Stimulated activated naive CD4-positive, alpha-beta T cell treated with Interleukin-2 at 50 U/mL for 16 hours (primary cell): ENCODE results near the gene MRGPRX4.
"Not testable (repeated sequence)": the region's sequence is repeated elsewhere in the genome, so short reads cannot be mapped to it uniquely, and the experiment has no call there.

Experiments
- DNase-seq: peaks from one replicate; lab custom pipeline; 2025; lab: John Stamatoyannopoulos, UW

Gene MRGPRX4

DNA sequence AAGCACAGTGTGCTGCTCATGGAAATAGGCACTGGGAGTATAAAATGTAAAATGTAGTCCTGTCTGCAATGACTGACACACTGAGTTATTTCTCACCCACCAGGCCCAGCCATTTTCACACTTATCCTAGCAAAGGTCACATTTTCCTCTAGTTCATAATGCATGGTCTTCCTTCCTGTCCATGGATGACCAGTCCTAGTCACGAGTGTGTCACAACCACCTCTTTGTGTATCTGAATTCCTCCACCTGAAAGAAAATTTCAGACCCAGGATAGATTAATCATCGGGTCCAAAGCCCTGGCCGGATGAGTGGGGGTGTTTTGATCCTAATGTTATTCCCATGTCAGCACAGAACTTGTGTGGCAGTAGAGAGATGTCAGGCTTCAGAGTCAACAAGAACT is at the start of gene MRGPRX4:
Gene MRGPRX4 (plus strand): TSS at position 172 of the 400 bp plus-strand sequence. CDS start 420 bp downstream, outside the sequence.
- DNase-seq, result no peak

DNA sequence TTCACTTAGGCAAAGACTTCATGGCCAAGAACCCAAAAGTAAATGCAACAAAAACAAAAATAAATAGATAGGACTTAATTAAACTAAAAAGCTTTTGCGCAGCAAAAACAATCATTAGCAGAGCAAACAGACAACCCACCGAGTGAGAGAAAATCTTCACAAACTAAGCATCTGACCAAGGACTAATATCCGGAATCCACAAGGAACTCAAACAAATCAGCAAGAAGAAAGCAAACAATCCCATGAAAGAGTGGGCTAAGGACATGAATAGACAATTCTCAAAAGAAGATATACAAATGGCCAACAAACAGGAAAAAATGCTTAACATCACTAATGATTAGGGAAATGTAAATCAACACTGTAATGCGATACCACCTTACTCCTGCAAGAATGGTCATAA is 41.5 kb upstream of the MRGPRX4 start:
- not testable (repeated sequence) for DNase-seq

DNA sequence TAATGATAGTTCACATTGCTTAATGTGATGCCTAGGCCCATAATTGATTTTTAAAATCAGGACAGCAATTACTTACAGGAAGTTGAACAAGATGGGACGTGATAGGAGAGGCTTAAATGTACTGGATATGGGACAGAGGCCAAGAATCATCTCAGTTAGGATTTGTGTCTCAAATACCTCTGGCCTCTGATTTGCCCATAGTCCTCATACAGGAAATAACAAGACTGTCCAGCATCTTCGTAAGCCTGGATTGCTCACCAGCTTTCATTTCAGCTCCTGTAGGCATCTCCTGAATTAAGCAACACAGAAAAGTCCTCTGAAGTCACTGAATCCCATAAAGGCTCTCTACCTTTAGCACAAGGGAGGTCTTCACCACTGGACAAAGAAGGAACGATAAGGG is 40.3 kb upstream of the MRGPRX4 start, which contains the start of gene MRGPRX3:
Gene MRGPRX3 (plus strand): TSS at position 231 of the 400 bp plus-strand sequence. CDS start 4,632 bp downstream, outside the sequence.
- DNase-seq, result no peak

DNA sequence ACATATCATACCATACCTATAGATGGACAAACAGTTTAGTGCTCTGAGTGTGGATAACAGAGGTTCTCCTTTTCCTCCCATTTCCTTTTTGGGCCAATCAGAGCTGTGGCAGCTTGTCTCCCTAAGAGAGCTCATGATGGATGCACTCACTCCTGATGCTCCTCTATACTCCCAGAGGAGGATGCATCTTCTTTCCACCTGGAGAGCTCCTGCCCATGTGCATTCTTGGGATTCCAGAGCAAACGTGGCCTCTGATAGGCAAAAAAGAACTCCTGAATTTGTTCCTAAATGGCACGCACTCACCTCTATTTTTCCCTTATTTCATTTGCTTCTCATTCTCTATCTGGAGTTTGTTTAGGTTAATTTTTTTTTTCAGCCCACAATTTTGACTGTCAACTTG is 37.3 kb upstream of the MRGPRX4 start:
- DNase-seq, result no peak

DNA sequence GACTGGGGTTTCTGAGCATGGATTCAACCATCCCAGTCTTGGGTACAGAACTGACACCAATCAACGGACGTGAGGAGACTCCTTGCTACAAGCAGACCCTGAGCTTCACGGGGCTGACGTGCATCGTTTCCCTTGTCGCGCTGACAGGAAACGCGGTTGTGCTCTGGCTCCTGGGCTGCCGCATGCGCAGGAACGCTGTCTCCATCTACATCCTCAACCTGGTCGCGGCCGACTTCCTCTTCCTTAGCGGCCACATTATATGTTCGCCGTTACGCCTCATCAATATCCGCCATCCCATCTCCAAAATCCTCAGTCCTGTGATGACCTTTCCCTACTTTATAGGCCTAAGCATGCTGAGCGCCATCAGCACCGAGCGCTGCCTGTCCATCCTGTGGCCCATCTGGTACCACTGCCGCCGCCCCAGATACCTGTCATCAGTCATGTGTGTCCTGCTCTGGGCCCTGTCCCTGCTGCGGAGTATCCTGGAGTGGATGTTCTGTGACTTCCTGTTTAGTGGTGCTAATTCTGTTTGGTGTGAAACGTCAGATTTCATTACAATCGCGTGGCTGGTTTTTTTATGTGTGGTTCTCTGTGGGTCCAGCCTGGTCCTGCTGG is 35.3 kb upstream of the MRGPRX4 start:
- DNase-seq, result no peak

DNA sequence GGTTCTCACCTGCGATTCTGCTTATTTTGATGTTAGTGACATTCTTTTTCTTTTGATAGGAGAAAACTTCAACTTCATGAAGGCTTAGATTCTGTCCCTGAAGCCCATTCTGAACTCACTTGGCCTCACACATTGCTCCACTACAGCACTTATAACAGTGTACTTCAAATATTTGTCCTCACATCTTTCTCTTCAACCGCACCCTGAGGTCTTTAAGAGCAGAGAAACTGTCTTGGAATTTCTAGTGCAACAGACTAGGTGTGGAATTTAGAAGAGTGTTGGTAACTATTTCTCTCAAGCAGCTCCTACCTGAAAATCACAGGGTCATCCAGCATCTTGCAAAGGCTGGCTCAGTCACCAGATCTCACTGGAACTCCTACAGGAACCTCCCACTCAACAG is 32.5 kb upstream of the MRGPRX4 start:
- DNase-seq, result no peak

DNA sequence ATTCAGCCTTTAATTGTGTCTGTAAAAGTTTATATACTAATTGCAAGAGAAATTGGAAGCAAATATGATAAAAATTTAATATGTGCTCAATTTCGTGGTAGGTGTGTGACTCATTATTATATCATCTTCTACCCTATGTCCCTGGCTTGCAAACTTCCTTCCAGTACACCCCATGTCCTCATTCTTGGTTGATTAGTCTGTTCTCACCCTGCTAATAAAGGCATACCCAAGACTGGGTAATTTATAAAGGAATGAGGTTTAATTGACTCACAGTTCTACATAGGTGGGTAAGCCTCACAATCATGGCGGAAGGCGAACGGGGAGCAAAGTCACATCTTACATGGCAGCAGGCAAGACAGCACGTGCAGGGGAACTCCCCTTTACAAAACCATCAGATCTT is 28.4 kb upstream of the MRGPRX4 start:
- DNase-seq, result no peak

DNA sequence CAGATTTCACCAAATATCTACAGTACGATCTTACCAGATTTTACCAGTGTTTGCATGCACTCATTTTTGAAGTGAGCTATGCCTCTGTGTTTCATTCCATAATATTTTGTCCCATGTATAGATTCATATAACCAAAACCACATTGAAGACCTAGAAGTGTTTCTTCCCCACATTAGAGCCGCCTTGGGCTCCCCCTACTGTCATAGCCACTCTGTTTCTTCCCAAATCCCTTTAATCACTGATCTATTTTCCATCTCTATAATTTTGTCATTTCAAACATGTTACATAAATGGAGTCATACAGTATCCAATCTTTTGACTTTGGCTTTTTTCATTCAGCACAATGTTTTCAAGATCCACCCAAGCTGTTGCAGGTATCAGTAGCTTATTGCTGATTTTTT is 27.6 kb upstream of the MRGPRX4 start:
- no peak for DNase-seq

DNA sequence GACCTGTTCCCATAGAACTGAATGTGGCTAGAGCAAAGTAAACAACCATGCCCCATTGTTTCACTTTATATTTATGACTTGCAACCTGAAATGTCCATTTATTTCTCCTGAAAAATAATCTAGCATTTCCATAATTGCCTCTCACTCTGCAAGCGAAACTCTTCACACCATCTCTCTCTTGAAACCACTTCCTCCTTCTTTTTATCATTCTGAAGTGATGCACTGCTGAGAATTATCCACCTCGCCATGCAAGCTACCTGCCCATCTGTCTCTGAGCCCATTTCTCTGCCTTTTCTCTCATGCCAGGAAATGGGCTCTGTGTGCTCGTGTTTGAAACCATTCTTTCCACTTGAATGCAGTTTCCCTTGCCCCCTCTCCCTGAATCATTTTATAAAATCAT is 26.8 kb upstream of the MRGPRX4 start:
- no peak for DNase-seq

DNA sequence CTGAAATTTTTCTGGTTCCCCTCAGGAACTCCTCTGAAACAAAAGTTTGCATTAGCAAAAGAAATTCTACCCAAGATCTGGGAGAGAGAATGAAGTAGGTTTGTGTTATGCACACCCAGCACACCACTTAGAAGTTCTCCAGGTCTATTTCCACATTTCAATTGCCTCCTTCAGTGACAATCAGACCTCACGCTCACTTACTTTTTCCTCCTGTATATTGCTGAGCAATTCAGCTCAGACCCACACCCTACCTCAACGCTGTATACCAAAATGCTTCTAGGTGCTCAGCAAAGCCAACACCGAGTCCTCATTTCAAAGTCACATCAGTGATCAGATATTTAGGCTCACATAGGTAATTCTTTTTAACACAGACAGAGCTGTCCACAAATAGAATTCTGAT is 21.1 kb upstream of the MRGPRX4 start:
- DNase-seq, result no peak

DNA sequence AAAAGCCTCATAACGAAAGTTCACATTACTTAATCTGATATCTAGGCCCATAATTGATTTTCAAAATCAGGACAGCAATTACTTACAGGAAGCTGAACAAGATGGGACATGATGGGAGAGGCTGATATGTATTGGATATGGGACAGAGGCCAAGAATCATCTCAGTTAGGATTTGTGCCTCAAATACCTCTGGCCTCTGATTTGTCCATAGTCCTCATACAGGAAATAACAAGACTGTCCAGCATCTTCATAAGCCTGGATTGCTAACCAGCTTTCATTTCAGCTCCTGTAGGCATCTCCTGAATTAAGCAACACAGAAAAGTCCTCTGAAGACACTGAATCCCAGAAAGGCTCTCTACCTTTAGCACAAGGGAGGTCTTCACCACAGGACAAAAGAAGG is 4.3 kb upstream of the MRGPRX4 start:
- no peak for DNase-seq

DNA sequence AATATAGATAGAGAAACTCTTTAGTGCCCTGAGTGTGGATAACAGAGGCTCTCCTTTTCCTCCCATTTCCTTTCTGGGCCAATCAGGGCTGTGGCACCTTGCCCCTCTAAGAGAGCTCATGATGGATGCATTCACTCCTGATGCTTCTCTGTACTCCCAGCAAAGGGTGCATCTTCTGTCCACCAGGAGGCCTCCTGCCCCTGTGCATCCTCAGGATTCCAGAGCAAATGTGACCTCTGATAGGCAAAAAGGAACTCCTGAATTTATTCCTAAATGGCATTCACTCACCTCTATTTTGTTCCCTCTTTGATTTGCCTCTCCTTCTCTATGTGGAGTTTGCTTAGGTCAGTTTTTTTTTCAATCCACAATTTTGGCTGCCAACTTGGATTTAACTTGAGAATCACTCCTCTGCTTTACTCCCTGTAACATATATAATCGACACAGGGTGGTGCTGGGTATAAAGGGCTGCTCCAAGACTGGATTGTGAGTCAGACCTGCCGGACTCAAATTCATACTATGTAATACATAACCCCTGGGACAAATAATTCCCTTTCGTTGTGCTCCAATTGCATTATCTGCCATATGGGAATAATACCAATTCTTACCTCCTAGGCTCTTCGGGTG is 1.1 kb upstream of the MRGPRX4 start:
- DNase-seq, result no peak

DNA sequence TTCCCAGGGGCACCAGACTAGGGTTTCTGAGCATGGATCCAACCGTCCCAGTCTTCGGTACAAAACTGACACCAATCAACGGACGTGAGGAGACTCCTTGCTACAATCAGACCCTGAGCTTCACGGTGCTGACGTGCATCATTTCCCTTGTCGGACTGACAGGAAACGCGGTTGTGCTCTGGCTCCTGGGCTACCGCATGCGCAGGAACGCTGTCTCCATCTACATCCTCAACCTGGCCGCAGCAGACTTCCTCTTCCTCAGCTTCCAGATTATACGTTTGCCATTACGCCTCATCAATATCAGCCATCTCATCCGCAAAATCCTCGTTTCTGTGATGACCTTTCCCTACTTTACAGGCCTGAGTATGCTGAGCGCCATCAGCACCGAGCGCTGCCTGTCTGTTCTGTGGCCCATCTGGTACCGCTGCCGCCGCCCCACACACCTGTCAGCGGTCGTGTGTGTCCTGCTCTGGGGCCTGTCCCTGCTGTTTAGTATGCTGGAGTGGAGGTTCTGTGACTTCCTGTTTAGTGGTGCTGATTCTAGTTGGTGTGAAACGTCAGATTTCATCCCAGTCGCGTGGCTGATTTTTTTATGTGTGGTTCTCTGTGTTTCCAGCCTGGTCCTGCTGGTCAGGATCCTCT is 709 bp downstream of the MRGPRX4 start:
- DNase-seq, result no peak

DNA sequence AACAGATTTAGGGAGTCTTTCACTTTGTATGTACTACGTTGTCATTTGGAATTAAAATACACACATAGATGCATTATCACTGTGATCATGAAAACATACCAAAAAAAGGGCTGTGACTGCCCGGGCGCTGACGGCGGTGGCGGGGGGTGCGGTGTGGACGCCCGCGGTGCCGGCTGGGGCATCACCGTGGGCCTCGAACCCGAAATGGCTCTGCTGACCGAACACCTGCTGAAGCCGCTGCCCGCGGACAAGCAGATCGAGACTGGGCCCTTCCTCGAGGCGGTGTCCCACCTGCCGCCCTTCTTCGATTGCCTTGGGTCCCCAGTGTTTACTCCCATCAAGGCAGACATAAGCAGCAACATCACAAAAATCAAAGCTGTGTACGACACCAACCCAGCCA is 16.2 kb downstream of the MRGPRX4 start:
- DNase-seq, result no peak

DNA sequence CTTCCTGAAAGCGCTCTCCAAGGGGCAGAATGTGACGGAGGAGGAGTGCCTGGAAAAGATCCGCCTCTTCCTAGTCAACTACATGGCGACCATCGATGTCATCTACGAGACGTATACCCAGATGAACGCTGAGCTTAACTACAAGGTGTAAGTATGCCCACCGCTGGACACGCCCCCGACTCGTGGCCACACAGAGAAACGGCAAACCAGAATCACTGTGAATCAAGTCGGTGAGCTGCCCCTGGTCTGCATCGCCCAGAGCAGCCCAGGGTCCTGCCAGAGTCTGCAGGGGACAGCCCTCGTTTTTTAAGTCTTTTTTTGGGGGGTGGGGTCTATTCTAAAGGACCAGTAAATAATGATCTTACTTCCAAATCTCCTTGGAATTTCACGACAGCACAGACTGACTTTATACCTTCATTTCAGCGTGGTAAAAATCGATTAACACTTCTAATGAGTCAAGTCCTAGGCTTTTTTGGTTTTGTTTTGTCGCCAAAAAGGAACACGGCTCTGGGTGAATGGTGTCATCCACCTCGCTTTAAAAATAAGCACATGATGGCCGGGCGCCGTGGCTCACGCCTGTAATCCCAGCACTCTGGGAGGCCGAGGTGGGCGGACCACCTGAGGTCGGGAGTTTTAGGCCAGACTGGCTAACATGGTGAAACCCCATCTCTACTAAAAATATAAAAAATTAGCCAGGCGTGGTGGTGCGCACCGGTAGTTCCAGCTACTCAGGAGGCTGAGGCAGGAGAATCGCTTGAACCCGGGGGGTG is 17.0 kb downstream of the MRGPRX4 start:
- not testable (repeated sequence) for DNase-seq

DNA sequence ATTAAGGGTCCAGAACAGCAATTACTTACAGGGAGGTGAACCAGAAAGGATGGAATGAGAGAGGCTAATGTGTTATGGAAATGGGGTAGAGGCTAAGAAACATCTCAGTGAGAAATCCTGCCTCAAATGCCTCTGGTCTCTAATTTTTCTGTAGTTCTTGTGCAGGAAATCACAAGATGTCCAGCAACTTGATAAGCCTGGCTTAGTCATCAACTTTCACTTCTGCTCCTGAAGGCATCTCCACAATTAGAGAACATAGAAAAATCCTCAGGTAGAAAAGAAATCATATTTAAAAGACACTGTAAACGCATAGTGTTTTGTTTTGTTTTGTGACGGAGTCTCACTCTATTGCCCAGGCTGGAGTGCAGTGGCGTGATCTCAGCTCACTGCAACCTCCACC is 18.7 kb downstream of the MRGPRX4 start:
- DNase-seq, result no peak

DNA sequence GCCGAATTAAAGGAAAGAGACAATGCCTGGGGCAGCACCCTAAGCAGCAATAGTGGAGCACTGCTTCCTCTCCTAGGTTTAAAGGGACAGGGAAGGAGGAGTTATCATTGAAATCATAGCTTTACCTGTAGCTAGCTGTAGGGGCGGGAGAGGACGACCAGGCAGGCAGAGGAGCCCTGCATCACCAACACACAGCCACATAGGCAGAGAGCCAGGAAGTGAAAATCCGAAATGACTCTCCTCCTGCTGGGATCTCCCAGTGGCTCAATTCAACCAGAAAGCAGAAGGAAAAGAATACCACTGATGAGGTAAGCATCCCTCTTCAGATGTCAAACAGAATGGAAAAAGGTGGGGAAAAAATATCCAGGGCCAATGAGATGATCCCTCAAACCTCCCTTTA is 20.4 kb downstream of the MRGPRX4 start:
- DNase-seq, result no peak

DNA sequence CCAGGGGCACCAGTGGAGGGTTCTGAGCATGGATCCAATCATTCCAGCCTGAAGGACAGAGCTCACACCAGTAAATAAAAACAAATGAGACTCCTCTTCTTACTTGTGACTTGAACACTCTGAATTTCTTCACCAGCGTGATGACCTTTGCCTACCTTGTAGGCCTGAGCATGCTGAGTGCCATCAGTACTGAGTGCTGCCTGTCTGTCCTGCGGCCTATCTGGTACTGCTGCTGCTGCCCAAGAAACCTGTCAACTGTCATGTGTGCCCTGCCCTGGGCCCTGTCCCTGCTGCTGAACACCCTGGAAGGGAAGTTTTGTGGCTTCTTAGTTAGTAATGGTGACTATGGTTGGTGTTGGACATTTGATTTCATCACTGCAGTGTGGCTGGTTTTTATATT is 23.9 kb downstream of the MRGPRX4 start:
- DNase-seq, result no peak

DNA sequence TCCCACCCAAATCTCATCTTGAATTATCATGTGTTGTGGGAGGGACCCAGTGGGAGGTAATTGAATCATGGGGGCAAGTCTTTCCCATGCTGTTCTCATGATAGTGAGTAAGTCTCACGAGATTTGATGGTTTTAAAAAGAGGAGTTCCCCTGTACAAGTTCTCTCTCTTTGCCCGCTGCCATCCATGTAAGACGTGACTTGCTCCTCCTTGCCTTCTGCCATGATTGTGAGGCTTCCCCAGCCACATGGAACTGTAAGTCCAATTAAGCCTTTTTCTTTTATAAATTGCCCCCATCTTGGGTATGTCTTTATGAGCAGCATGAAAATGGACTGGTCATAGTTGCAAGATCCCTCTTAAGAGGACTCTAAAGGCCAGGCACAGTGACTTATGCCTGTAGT is 25.1 kb downstream of the MRGPRX4 start:
- not testable (repeated sequence) for DNase-seq

DNA sequence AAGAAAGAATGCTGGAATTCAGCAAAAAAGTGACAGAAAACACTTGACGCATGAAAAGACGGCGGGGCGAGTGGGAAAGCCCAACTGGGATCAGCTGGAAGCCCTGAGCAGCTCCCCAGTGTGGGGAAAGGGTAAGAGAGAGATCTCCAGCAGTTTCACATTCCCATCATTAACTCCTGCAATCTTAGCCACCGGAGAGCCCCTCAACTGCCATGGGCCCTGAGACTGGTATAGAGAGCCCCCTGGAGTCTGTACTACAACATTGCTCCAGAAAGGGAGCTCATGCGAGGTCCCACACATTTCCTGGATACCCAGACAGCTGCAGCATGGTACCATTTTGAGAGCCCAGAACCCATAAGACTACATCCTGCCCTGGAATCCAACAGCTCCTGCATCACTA is 31.1 kb downstream of the MRGPRX4 start:
- DNase-seq, result no peak

DNA sequence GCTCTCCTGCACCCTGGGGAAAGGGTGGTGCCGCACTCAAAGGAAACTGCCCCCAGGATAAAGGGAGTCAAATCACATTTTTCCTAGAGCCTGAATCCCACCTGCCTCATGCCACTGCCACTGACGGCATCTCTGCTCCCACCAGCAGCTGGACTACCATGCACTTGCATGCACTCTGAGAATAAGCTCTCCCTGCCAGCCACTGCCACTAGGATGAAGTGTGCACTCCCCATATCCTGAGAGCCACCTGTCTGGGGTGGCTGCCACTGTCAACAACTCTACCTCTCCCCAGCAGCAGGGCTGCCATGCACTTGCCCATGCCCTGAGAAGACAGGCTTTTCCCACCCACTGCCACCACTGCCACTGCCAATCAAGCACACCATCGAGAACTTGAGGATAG is 31.6 kb downstream of the MRGPRX4 start:
- DNase-seq, result no peak

DNA sequence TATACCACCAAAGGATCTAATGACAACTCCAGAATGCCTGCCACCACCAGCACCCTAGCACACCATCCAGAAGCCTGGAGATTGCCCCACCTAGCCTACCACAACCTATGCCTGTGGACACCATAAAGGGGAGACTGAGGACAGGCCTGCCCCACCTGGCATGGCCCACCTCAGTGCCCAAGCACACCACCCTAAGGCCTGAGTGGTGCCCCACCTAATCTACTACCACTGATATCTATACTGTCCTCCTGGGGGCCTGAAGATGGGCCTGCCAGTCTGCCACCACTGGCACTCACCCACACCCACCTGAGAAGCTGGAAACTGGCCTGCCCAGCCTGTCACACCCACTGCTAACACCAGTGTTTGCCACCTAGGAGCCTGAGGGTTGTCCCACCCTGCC is 32.1 kb downstream of the MRGPRX4 start:
- DNase-seq, result no peak

DNA sequence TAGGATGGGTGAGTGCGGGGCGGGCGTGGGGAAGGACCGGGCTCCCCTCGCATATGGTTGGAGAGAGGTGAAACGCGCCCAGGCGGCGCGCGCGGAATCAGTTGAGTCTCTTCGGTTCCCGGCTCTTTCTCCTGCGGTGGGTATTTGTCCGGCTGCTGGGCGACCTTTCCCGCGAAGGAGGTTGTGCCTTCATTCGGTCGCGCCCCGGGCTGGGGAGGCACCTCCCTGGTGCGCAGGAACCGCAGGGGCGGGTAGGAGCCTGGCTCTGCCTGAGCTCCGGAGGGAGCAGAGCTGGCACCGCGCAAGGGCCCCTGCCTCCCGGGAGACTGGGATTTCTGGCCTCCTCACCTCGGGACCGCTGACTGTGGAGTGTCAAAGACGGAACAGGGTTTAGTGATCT is 36.4 kb downstream of the MRGPRX4 start:
- DNase-seq, result no peak
